SK-N-SH (cell line): ENCODE results near the gene SLC9A2. TPM values are rescaled to one million over a fixed set of nuclear protein-coding genes. Genes with fewer than 3 reads are reported as not detected.

Source experiments
- CTCF ChIA-PET: fragments of 300-600, 350-600 bp; formaldehyde crosslinking; extraction: SDS; loops from one replicate; lab custom pipeline; 2021; lab: Yijun Ruan, JAX
- POLR2A ChIA-PET: fragments of 350-600 bp; sonication (Branson Sonifier 250); formaldehyde crosslinking; extraction: SDS; loops from one replicate; lab custom pipeline; 2020; ENCODE audit warnings: antibody characterized with exemption, inconsistent platforms; lab: Yijun Ruan, JAX
- DNase-seq: peaks from one replicate; pipeline ENCODE4 v3.0.0; 2012
- H2AFZ ChIP-seq: fragments of 200-600 bp; sonication (generic); 2 replicates; pipeline ENCODE4 v1.8.1; 2016; ENCODE audit warnings: antibody characterized with exemption, mild to moderate bottlenecking, low read depth
- H3F3A ChIP-seq: fragments of 200-600 bp; sonication (generic); replicated peaks from 2 replicates; pipeline ENCODE3; 2016; ENCODE audit warnings: antibody characterized with exemption, mild to moderate bottlenecking; ENCODE audit not compliant: insufficient read depth
- H3K27ac ChIP-seq, 2 experiments: fragments of 200-500 bp in 1 of 2; fragments of 200-600 bp in 1 of 2; sonication (Bioruptor generic) in 1 of 2; sonication (generic), shearing (Covaris generic) in 1 of 2; 2 replicates each; pipeline versions ENCODE4 v1.5.1 to v1.6.1; 2014 to 2016; ENCODE audit warnings: low read depth in 2 of 2, inconsistent platforms in 1 of 2, low read length in 1 of 2, mild to moderate bottlenecking in 1 of 2, mixed read lengths in 1 of 2
- H3K27me3 ChIP-seq: fragments of 200-600 bp; sonication (generic), shearing (Covaris generic); 2 replicates; pipeline ENCODE4 v1.6.1; 2016; ENCODE audit warnings: mixed run types; ENCODE audit not compliant: insufficient read depth
- H3K36me3 ChIP-seq, 2 experiments: fragments of 200-500 bp in 1 of 2; fragments of 200-600 bp in 1 of 2; sonication (Bioruptor generic) in 1 of 2; sonication (generic) in 1 of 2; replicated peaks in 1 of 2; 2 replicates each; pipeline versions ENCODE3 to v1.5.1; 2014 to 2016; ENCODE audit warnings: low read length in 1 of 2, mild to moderate bottlenecking in 1 of 2; ENCODE audit not compliant: insufficient read depth in 2 of 2, control insufficient read depth in 1 of 2
- H3K4me1 ChIP-seq, 2 experiments: fragments of 200-500 bp in 1 of 2; fragments of 200-600 bp in 1 of 2; sonication (Bioruptor generic) in 1 of 2; sonication (generic), shearing (Covaris generic) in 1 of 2; 2 replicates each; pipeline versions ENCODE4 v1.5.1 to v1.6.1; 2014 to 2016; ENCODE audit warnings: low read depth in 1 of 2, low read length in 1 of 2, mixed run types in 1 of 2; ENCODE audit not compliant: insufficient read depth in 2 of 2, control insufficient read depth in 1 of 2
- H3K4me2 ChIP-seq: fragments of 200-600 bp; sonication (generic), shearing (Covaris generic); 2 replicates; pipeline ENCODE4 v1.6.1; 2017; ENCODE audit warnings: mixed run types
- H3K4me3 ChIP-seq, 2 experiments: fragments of 200-500 bp in 1 of 2; fragments of 200-600 bp in 1 of 2; sonication (Bioruptor generic) in 1 of 2; sonication (generic), shearing (Covaris generic) in 1 of 2; 2 replicates each; pipeline versions ENCODE4 v1.5.1 to v1.8.1; 2014 to 2016; ENCODE audit warnings: low read depth in 2 of 2, inconsistent platforms in 1 of 2, low read length in 1 of 2, mild to moderate bottlenecking in 1 of 2, mixed read lengths in 1 of 2, moderate library complexity in 1 of 2
- H3K79me2 ChIP-seq: fragments of 200-600 bp; sonication (generic); 2 replicates; pipeline ENCODE4 v1.8.1; 2017; ENCODE audit warnings: mild to moderate bottlenecking; ENCODE audit not compliant: insufficient read depth
- H3K9ac ChIP-seq: fragments of 200-600 bp; sonication (generic); 2 replicates; pipeline ENCODE4 v1.6.1; 2017; ENCODE audit warnings: mixed run types
- H3K9me2 ChIP-seq: fragments of 200-600 bp; sonication (generic); 2 replicates; pipeline ENCODE4 v1.6.1; 2017; ENCODE audit warnings: mixed run types
- H3K9me3 ChIP-seq: fragments of 200-600 bp; sonication (generic); 2 replicates; pipeline ENCODE4 v1.6.1; 2017; ENCODE audit warnings: mixed run types, mild to moderate bottlenecking, moderate library complexity
- H4K20me1 ChIP-seq: fragments of 200-600 bp; sonication (generic); 2 replicates; pipeline ENCODE4 v1.6.1; 2017; ENCODE audit warnings: mild to moderate bottlenecking, mixed run types; ENCODE audit not compliant: insufficient read depth
- CTCF ChIP-seq: fragments of 200-600 bp; sonication (generic); IDR thresholded peaks from 2 replicates; pipeline ENCODE4 v1.6.1; 2017; ENCODE audit warnings: antibody characterized with exemption, mild to moderate bottlenecking, moderate library complexity
- EP300 ChIP-seq, 2 experiments: IDR thresholded peaks; 2 replicates each; pipeline versions ENCODE4 v1.4.0 to v1.6.1; 2012; ENCODE audit warnings: borderline replicate concordance in 1 of 2, low read depth in 1 of 2, low read length in 1 of 2
- EZH2phosphoT487 ChIP-seq: fragments of 200-600 bp; sonication (generic); IDR thresholded peaks from 2 replicates; pipeline ENCODE4 v1.6.1; 2017; ENCODE audit warnings: low read depth, mixed run types, mild to moderate bottlenecking, antibody characterized with exemption, moderate library complexity, borderline replicate concordance
- FOSL2 ChIP-seq: IDR thresholded peaks from 2 replicates; pipeline ENCODE4 v1.4.0; 2012; ENCODE audit warnings: low read depth, mild to moderate bottlenecking, moderate library complexity, borderline replicate concordance
- FOXJ3 ChIP-seq: sonication (generic); formaldehyde crosslinking; IDR thresholded peaks from 2 replicates; pipeline ENCODE4 v1.5.1; 2020; ENCODE audit warnings: mild to moderate bottlenecking, missing genetic modification reagents
- MAX ChIP-seq: IDR thresholded peaks from 2 replicates; pipeline ENCODE4 v1.4.0; 2012; ENCODE audit warnings: low read depth
- MEF2A ChIP-seq: IDR thresholded peaks from 2 replicates; pipeline ENCODE4 v1.4.0; 2012; ENCODE audit warnings: low read depth, borderline replicate concordance
- MXI1 ChIP-seq: IDR thresholded peaks from 2 replicates; pipeline ENCODE4 v1.6.1; 2012; ENCODE audit warnings: mild to moderate bottlenecking, low read depth, low read length, improper control_type of control experiment
- NRF1 ChIP-seq: IDR thresholded peaks from 2 replicates; pipeline ENCODE4 v1.6.1; 2012; ENCODE audit warnings: low read depth, mild to moderate bottlenecking, low read length
- REST ChIP-seq: IDR thresholded peaks from 2 replicates; pipeline ENCODE4 v1.6.1; 2012; ENCODE audit warnings: mild to moderate bottlenecking, low read depth, low read length, moderate library complexity
- RFX5 ChIP-seq: IDR thresholded peaks from 2 replicates; pipeline ENCODE4 v1.6.1; 2012; ENCODE audit warnings: mild to moderate bottlenecking, improper control_type of control experiment, low read length
- RXRA ChIP-seq: IDR thresholded peaks from 2 replicates; pipeline ENCODE4 v1.4.0; 2012; ENCODE audit warnings: low read depth, mild to moderate bottlenecking, borderline replicate concordance
- SIN3A ChIP-seq: IDR thresholded peaks from 2 replicates; pipeline ENCODE4 v1.6.1; 2012; ENCODE audit warnings: low read depth, mild to moderate bottlenecking, low read length, moderate library complexity, borderline replicate concordance
- TCF12 ChIP-seq: IDR thresholded peaks from 2 replicates; pipeline ENCODE4 v1.4.0; 2012
- TEAD4 ChIP-seq: IDR thresholded peaks from 2 replicates; pipeline ENCODE4 v1.4.0; 2012; ENCODE audit warnings: mild to moderate bottlenecking, borderline replicate concordance; ENCODE audit not compliant: insufficient read depth
- YY1 ChIP-seq: IDR thresholded peaks from 2 replicates; pipeline ENCODE4 v1.4.0; 2012; ENCODE audit warnings: low read depth, mild to moderate bottlenecking
- ZBTB33 ChIP-seq: IDR thresholded peaks from 2 replicates; pipeline ENCODE4 v1.4.0; 2012; ENCODE audit warnings: low read depth, borderline replicate concordance
- WGBS: methylation state at CpG from one replicate; pipeline ENCODE4 v1.1.6; 2017; ENCODE audit warnings: low lambda C conversion rate; 5-methylcytosine and 5-hydroxymethylcytosine counted together
- polyA plus RNA-seq, 3 experiments: library from polyadenylated mRNA; depleted of rRNA; stranded (reverse); fragments of >200 nt; gene quantifications; 2 replicates each; pipeline ENCODE4 v1.2.3, GENCODE V29; 2012

Gene SLC9A2
- polyA plus RNA-seq, 1 of the 3 experiments (the other 2 are of a cell fraction): not detected

GRCh38 chr2:102664471-102664909, 45.1 kb downstream of the SLC9A2 start:
- H3K27me3 ChIP-seq: peaks cover 20% of the 10 kb centered on the region; the same call in 1 of the 2 replicates
- H4K20me1 ChIP-seq: no peaks in the 10 kb centered on the region
- no peaks in the 10 kb centered on the region for H3K79me2 ChIP-seq
- no peaks in the 10 kb centered on the region for H3K36me3 ChIP-seq
- no peaks in the 10 kb centered on the region for H3K9me2 ChIP-seq
- CTCF ChIA-PET: no interaction called here
- 0% methylated on average over 1 of the region's 2 CpGs for WGBS
- POLR2A ChIA-PET: interaction anchor here (0.7 kb wide), 1 partner anchor 8 kb away, joined by 3 read pairs; no protein-coding TSS in a partner anchor
- H3K9me3 ChIP-seq: no peaks in the 10 kb centered on the region
- no peaks in the 10 kb centered on the region for H3F3A ChIP-seq
- DNase-seq: no peak
- no peak overlapping the region for H3K4me3 ChIP-seq
- no peaks in the 10 kb centered on the region for H3K4me1 ChIP-seq
- H2AFZ ChIP-seq: no peak overlapping the region
- no peak overlapping the region for H3K9ac ChIP-seq
- no peak for TF ChIP-seq MAX
- no peak for TF ChIP-seq NRF1
- no peak for TF ChIP-seq YY1
- no peak for TF ChIP-seq REST
- no peak for TF ChIP-seq FOXJ3 (CRISPR knock-in tag)
- no peak for TF ChIP-seq FOSL2
- no peak for TF ChIP-seq ZBTB33
- no peak for TF ChIP-seq TEAD4
- TF ChIP-seq TCF12: no peak
- TF ChIP-seq EZH2phosphoT487: no peak
- no peak overlapping the region for H3K4me2 ChIP-seq
- no peak overlapping the region for H3K27ac ChIP-seq

GRCh38 chr2:102667072-102667471, 47.7 kb downstream of the SLC9A2 start:
- no peaks in the 10 kb centered on the region for H3K9me3 ChIP-seq
- no peak overlapping the region for H3K9ac ChIP-seq
- POLR2A ChIA-PET: no interaction called here
- H3K4me2 ChIP-seq: no peak overlapping the region
- no peaks in the 10 kb centered on the region for H4K20me1 ChIP-seq
- H3K27me3 ChIP-seq: peaks cover 15% of the 10 kb centered on the region; the same call in 1 of the 2 replicates
- H3K36me3 ChIP-seq: no peaks in the 10 kb centered on the region
- no peak overlapping the region for H3K4me3 ChIP-seq
- TF ChIP-seq RXRA (no peak), EZH2phosphoT487 (no peak), MXI1 (no peak), CTCF (no peak), MEF2A (no peak), NRF1 (no peak), RFX5 (no peak), SIN3A (no peak), EP300 (IDR thresholded peaks at IDR 0.05; ENCODE audit: borderline replicate concordance in 1 of 2, low read depth in 1 of 2, low read length in 1 of 2) (no peak), TCF12 (no peak)
- TF ChIP-seq, all 33 proteins: peak for 0
- WGBS: 11% methylated on average over 2 of the region's 2 CpGs
- Histone ChIP-seq H3K9me2 (no peaks in the 10 kb centered on the region), H3K4me1 (no peaks in the 10 kb centered on the region), H2AFZ (no peak overlapping the region), H3K27ac (no peak overlapping the region), H3K79me2 (no peaks in the 10 kb centered on the region), H3F3A (no peaks in the 10 kb centered on the region)
- DNase-seq: no peak
- CTCF ChIA-PET: no interaction called here
